Measurements from ENCODE around the gene PSEN1.
"Not testable (repeated sequence)": the region's sequence is repeated elsewhere in the genome, so short reads cannot be mapped to it uniquely, and the experiment has no call there.

The PSEN1 gene

DNA sequence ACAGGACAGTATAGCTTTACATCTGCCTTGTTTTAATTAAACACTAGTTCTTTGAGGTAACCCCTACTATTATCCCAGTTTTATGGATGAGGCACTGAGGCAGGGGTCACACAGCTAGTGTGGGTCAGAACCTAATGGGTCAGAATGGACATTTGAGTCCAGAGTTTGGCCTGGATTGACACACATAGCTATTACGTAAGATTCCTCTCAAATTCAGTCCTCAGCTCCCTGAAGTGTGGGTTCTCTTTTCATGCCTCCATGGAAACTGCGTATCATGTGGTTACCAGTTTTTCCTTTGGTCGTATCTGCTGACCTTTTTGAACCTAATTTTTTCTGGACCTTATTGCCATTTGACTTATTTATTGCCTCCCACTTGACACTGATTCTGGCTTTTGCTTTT is 40.4 kb downstream of the PSEN1 start:
- no peaks in the 10 kb centered on the region for H3K27me3 ChIP-seq (replicated peaks; ENCODE audit: control insufficient read depth, insufficient read depth, low read length, poor library complexity, severe bottlenecking)
- H3K4me1 ChIP-seq (ENCODE audit: control insufficient read depth, insufficient read depth, low read length, poor library complexity, severe bottlenecking) = no peaks in the 10 kb centered on the region
- H3K9me3 ChIP-seq (ENCODE audit: control insufficient read depth, low read length) = no peaks in the 10 kb centered on the region
- no peak overlapping the region for H3K27ac ChIP-seq (ENCODE audit: insufficient read depth, low read length, poor library complexity, severe bottlenecking)
- H3K4me3 ChIP-seq (ENCODE audit: insufficient read depth, low read depth, low read length, poor library complexity, severe bottlenecking) = no peak overlapping the region
- H3K36me3 ChIP-seq (ENCODE audit: control insufficient read depth, insufficient read depth, low read length) = peaks cover 43% of the 10 kb centered on the region
- no peak for DNase-seq

DNA sequence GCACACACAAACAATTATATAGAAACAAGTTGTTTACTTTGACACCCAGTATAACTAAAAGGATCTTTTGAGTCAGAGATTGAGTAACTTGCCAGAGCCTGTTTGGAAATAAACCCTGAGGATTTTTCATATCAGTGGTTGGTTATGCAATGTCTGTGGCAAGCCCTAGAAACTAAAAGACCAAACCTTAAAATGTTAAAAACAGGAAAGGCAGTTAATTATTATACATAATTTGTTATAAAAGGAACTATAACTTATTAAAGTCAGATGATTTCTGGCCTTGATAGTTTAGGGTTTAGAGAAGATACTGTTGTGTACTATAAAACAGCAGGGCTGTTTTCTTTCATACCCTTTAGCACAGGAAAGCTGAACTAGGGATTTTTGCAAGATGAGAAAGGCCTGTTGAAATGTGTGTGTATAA is 44.1 kb downstream of the PSEN1 start:
- H3K4me3 ChIP-seq (ENCODE audit: insufficient read depth, low read depth, low read length, poor library complexity, severe bottlenecking) = no peak overlapping the region
- no peak for DNase-seq
- no peaks in the 10 kb centered on the region for H3K4me1 ChIP-seq (ENCODE audit: control insufficient read depth, insufficient read depth, low read length, poor library complexity, severe bottlenecking)
- no peaks in the 10 kb centered on the region for H3K27me3 ChIP-seq (replicated peaks; ENCODE audit: control insufficient read depth, insufficient read depth, low read length, poor library complexity, severe bottlenecking)
- H3K27ac ChIP-seq (ENCODE audit: insufficient read depth, low read length, poor library complexity, severe bottlenecking) = no peak overlapping the region
- no peaks in the 10 kb centered on the region for H3K9me3 ChIP-seq (ENCODE audit: control insufficient read depth, low read length)
- peaks cover 24% of the 10 kb centered on the region for H3K36me3 ChIP-seq (ENCODE audit: control insufficient read depth, insufficient read depth, low read length)

DNA sequence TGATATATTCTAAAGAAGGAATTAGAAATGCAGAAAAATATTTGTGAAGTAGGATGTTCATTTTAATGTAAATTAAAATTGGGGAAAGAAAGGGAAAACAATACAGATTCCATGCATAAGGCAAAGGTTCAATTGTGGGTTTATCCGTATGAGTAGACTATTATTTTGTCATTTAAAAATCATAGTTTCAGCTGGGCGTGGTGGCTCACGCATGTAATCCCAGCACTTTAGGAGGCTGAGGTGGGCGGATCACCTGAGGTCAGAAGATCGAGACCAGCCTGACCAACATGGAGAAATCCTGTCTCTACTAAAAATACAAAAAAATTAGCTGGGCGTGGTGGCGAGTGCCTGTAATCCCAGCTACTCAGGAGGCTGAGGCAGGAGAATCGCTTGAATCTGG is 44.7 kb downstream of the PSEN1 start:
- peaks cover 23% of the 10 kb centered on the region for H3K36me3 ChIP-seq (ENCODE audit: control insufficient read depth, insufficient read depth, low read length)
- H3K9me3 ChIP-seq (ENCODE audit: control insufficient read depth, low read length); H3K27ac ChIP-seq (ENCODE audit: insufficient read depth, low read length, poor library complexity, severe bottlenecking): not testable (repeated sequence)

DNA sequence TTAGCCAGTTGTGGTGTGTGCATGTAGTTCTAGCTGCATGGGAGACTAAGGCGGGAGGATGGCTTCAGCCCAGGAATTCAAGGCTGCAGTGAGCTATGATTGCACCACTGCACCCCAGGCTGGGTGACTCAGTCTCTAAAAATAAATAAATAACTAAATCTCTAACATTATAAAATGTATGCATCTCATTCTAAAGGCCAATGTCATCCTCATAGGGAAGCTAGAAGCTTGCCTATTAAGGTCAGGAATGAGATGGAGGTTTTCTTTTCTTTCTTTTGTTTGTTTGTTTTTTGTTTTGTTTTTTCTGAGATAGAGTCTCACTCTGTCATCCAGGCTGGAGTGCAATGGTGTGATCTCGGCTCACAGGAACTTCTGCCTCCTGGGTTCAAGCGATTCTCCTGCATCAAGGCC is 52.2 kb downstream of the PSEN1 start:
- no peak for DNase-seq
- Histone ChIP-seq H3K4me1 (ENCODE audit: control insufficient read depth, insufficient read depth, low read length, poor library complexity, severe bottlenecking) (no peaks in the 10 kb centered on the region), H3K27me3 (replicated peaks; ENCODE audit: control insufficient read depth, insufficient read depth, low read length, poor library complexity, severe bottlenecking) (no peaks in the 10 kb centered on the region), H3K27ac (ENCODE audit: insufficient read depth, low read length, poor library complexity, severe bottlenecking) (no peak overlapping the region), H3K36me3 (ENCODE audit: control insufficient read depth, insufficient read depth, low read length) (peaks cover 13% of the 10 kb centered on the region), H3K4me3 (ENCODE audit: insufficient read depth, low read depth, low read length, poor library complexity, severe bottlenecking) (no peak overlapping the region), H3K9me3 (ENCODE audit: control insufficient read depth, low read length) (no peaks in the 10 kb centered on the region)

More for the DNA sequence above, 44.7 kb downstream of the PSEN1 start:
- H3K4me3 ChIP-seq (ENCODE audit: insufficient read depth, low read depth, low read length, poor library complexity, severe bottlenecking); H3K4me1 ChIP-seq (ENCODE audit: control insufficient read depth, insufficient read depth, low read length, poor library complexity, severe bottlenecking); DNase-seq; H3K27me3 ChIP-seq (replicated peaks; ENCODE audit: control insufficient read depth, insufficient read depth, low read length, poor library complexity, severe bottlenecking): not testable (repeated sequence)

DNA sequence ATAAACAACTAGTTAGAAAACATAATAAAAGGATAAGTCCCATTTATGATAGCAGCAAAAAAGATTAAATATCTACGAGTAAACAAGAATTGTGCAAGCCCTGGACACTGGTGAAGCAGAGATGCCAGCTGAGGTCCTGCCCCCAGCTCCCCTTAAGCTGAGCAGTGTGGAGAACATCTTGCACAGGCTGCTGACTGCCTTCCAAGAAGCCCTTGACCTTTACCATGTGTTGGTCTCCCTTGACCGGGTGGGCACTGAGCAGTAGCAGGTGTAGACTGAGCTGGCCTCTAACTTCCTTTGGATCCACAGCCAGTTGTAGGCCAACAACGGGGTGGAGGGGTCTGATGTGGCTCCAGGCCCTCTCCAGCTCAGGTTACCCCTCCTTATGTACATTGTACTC is 53.3 kb downstream of the PSEN1 start:
- H3K4me1 ChIP-seq (ENCODE audit: control insufficient read depth, insufficient read depth, low read length, poor library complexity, severe bottlenecking) = no peaks in the 10 kb centered on the region
- H3K4me3 ChIP-seq (ENCODE audit: insufficient read depth, low read depth, low read length, poor library complexity, severe bottlenecking) = no peak overlapping the region
- DNase-seq = no peak
- peaks cover 13% of the 10 kb centered on the region for H3K36me3 ChIP-seq (ENCODE audit: control insufficient read depth, insufficient read depth, low read length)
- H3K9me3 ChIP-seq (ENCODE audit: control insufficient read depth, low read length) = no peaks in the 10 kb centered on the region
- no peak overlapping the region for H3K27ac ChIP-seq (ENCODE audit: insufficient read depth, low read length, poor library complexity, severe bottlenecking)
- no peaks in the 10 kb centered on the region for H3K27me3 ChIP-seq (replicated peaks; ENCODE audit: control insufficient read depth, insufficient read depth, low read length, poor library complexity, severe bottlenecking)

DNA sequence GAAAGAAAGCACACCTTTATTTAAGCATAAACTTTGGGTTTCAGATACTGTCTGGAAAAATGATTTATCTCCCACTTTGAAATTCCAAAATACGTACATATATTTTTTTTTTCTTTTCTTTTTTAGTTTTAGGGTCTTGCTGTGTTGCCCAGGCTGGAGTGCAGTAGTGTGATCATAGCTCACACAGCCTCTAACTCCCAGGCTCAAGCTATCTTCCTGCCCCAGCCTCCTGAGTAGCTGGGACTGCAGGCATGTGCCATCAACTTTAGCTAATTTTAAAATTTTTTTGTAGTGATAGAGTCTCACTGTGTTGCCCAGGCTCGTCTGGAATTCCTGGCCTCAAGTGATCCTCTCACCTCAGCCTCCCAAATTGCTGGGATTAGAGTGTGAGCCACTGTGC is 55.1 kb downstream of the PSEN1 start:
- Histone ChIP-seq H3K9me3 (ENCODE audit: control insufficient read depth, low read length) (no peaks in the 10 kb centered on the region), H3K4me3 (ENCODE audit: insufficient read depth, low read depth, low read length, poor library complexity, severe bottlenecking) (no peak overlapping the region), H3K27ac (ENCODE audit: insufficient read depth, low read length, poor library complexity, severe bottlenecking) (no peak overlapping the region), H3K36me3 (ENCODE audit: control insufficient read depth, insufficient read depth, low read length) (peaks cover 13% of the 10 kb centered on the region), H3K27me3 (replicated peaks; ENCODE audit: control insufficient read depth, insufficient read depth, low read length, poor library complexity, severe bottlenecking) (no peaks in the 10 kb centered on the region), H3K4me1 (ENCODE audit: control insufficient read depth, insufficient read depth, low read length, poor library complexity, severe bottlenecking) (no peaks in the 10 kb centered on the region)
- no peak for DNase-seq

DNA sequence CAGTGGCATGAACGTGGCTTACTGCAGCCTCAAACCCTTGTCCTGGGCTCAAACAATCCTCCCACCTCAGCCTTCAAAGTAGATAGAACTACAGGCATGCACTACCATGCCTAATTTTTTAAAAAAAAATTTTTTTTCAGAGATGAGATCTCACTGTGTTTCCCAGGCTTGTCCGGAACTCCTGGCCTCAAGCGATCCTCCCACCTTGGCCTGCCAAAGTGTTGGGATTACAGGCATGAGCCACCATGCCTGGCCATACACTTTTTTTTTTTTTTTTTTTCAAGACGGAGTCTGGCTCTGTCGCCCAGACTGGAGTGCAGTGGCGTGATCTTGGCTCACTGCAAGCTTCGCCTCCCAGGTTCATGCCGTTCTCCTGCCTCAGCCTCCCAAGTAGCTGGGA is 58.0 kb downstream of the PSEN1 start:
- not testable (repeated sequence) for H3K4me1 ChIP-seq (ENCODE audit: control insufficient read depth, insufficient read depth, low read length, poor library complexity, severe bottlenecking); H3K4me3 ChIP-seq (ENCODE audit: insufficient read depth, low read depth, low read length, poor library complexity, severe bottlenecking); DNase-seq; H3K9me3 ChIP-seq (ENCODE audit: control insufficient read depth, low read length); H3K27ac ChIP-seq (ENCODE audit: insufficient read depth, low read length, poor library complexity, severe bottlenecking); H3K27me3 ChIP-seq (replicated peaks; ENCODE audit: control insufficient read depth, insufficient read depth, low read length, poor library complexity, severe bottlenecking)
- peaks cover 19% of the 10 kb centered on the region for H3K36me3 ChIP-seq (ENCODE audit: control insufficient read depth, insufficient read depth, low read length)

DNA sequence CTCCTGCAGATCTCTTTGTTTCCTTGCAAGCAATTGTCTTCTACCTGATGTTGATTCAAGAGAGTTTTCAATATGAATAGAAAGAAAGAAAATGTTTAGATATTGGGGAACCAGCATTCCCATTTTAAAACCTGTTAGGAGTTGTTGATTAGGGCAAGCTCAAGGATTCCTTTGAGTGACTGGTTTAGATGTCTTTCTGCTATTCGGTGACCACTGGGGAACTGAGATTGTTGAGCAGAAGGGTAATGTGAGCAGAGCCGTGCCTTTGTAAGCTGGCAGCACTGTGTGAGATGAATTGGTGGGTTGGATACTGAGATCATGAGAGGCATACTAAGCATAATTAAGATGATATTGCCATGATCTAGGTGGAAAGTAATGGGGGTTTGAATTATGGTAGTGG is 61.9 kb downstream of the PSEN1 start:
- no peaks in the 10 kb centered on the region for H3K4me1 ChIP-seq (ENCODE audit: control insufficient read depth, insufficient read depth, low read length, poor library complexity, severe bottlenecking)

DNA sequence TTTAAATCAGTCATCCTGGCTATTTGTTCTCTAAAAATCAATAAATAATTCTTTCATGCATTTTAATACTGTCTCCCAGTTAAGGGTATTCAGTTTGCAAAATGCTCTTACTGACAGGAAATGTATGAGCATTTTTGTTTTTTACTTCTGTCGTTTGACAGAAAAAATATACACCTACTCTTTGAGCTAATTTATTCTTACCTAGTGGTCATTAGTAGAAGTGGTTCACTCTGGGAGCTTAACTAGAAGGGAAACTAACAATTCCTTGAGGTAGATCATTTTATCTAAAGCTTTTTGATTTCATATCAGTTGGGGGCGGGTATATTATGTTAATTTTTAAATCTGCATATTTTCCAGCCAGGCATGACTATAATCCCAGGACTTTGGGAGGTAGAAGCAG is 67.2 kb downstream of the PSEN1 start:
- Histone ChIP-seq H3K36me3 (ENCODE audit: control insufficient read depth, insufficient read depth, low read length) (peaks cover 37% of the 10 kb centered on the region), H3K27me3 (replicated peaks; ENCODE audit: control insufficient read depth, insufficient read depth, low read length, poor library complexity, severe bottlenecking) (no peaks in the 10 kb centered on the region), H3K4me1 (ENCODE audit: control insufficient read depth, insufficient read depth, low read length, poor library complexity, severe bottlenecking) (no peaks in the 10 kb centered on the region)

More for the DNA sequence above, 61.9 kb downstream of the PSEN1 start:
- no peak for DNase-seq
- H3K36me3 ChIP-seq (ENCODE audit: control insufficient read depth, insufficient read depth, low read length) = peaks cover 17% of the 10 kb centered on the region
- no peaks in the 10 kb centered on the region for H3K9me3 ChIP-seq (ENCODE audit: control insufficient read depth, low read length)
- H3K4me3 ChIP-seq (ENCODE audit: insufficient read depth, low read depth, low read length, poor library complexity, severe bottlenecking) = no peak overlapping the region
- H3K27me3 ChIP-seq (replicated peaks; ENCODE audit: control insufficient read depth, insufficient read depth, low read length, poor library complexity, severe bottlenecking) = no peaks in the 10 kb centered on the region
- H3K27ac ChIP-seq (ENCODE audit: insufficient read depth, low read length, poor library complexity, severe bottlenecking) = no peak overlapping the region

DNA sequence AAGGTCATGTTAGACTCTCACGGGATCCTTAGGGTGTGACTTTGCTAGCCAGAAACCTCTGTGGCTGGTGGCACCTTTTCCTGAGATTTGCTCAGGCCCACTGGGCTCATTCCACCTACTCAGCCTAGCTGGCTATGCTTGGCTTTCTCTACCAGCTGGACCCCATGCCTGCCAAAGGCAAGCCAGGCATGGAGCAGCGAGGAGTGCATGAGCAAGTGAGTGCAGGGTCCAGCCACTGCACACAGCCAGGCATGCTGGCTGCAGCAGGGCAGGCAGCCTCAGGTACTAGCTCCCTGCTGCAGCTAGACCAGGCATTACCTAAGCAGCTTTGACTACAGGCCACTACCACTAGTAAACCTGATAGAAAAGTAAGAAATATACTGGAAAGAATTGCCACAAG is 71.3 kb downstream of the PSEN1 start:
- H3K27ac ChIP-seq (ENCODE audit: insufficient read depth, low read length, poor library complexity, severe bottlenecking) = no peak overlapping the region
- DNase-seq = no peak
- no peaks in the 10 kb centered on the region for H3K9me3 ChIP-seq (ENCODE audit: control insufficient read depth, low read length)
- H3K4me3 ChIP-seq (ENCODE audit: insufficient read depth, low read depth, low read length, poor library complexity, severe bottlenecking) = no peak overlapping the region
- H3K36me3 ChIP-seq (ENCODE audit: control insufficient read depth, insufficient read depth, low read length) = peaks cover 50% of the 10 kb centered on the region
- no peaks in the 10 kb centered on the region for H3K27me3 ChIP-seq (replicated peaks; ENCODE audit: control insufficient read depth, insufficient read depth, low read length, poor library complexity, severe bottlenecking)
- no peaks in the 10 kb centered on the region for H3K4me1 ChIP-seq (ENCODE audit: control insufficient read depth, insufficient read depth, low read length, poor library complexity, severe bottlenecking)

More for the DNA sequence above, 67.2 kb downstream of the PSEN1 start:
- Histone ChIP-seq H3K9me3 (ENCODE audit: control insufficient read depth, low read length) (no peaks in the 10 kb centered on the region), H3K27ac (ENCODE audit: insufficient read depth, low read length, poor library complexity, severe bottlenecking) (no peak overlapping the region), H3K4me3 (ENCODE audit: insufficient read depth, low read depth, low read length, poor library complexity, severe bottlenecking) (no peak overlapping the region)
- DNase-seq = no peak

DNA sequence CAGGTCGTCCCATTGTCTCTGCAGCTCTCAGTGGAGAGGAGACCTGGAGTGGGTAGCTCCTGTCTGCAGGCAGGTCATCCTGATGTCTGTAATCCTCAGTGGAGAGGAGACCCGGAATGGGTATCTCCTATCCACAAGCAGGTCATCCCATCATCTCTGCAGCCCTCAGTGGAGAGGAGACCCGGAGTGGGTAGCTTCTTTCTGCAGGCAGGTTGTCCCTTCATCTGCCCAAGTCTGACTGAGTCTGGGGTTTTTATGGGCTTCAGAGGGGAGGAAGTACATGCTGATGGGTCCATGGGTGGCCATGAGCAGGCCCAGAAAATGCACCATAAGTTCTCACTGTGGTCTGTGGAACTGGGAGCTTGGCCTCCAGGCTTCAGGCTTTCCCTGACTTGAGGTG is 72.1 kb downstream of the PSEN1 start:
- DNase-seq = no peak
- Histone ChIP-seq H3K9me3 (ENCODE audit: control insufficient read depth, low read length) (no peaks in the 10 kb centered on the region), H3K36me3 (ENCODE audit: control insufficient read depth, insufficient read depth, low read length) (peaks cover 55% of the 10 kb centered on the region)

More for the DNA sequence above, 72.1 kb downstream of the PSEN1 start:
- Histone ChIP-seq H3K27ac (ENCODE audit: insufficient read depth, low read length, poor library complexity, severe bottlenecking) (no peak overlapping the region), H3K27me3 (replicated peaks; ENCODE audit: control insufficient read depth, insufficient read depth, low read length, poor library complexity, severe bottlenecking) (no peaks in the 10 kb centered on the region), H3K4me3 (ENCODE audit: insufficient read depth, low read depth, low read length, poor library complexity, severe bottlenecking) (no peak overlapping the region), H3K4me1 (ENCODE audit: control insufficient read depth, insufficient read depth, low read length, poor library complexity, severe bottlenecking) (no peaks in the 10 kb centered on the region)
